Renal cortex interstitium (tissue), 11 donors: ENCODE measurements around the gene SLC9A8. TPM values are rescaled to one million over a fixed set of nuclear protein-coding genes. Genes with fewer than 3 reads are reported as not detected.

Experiments used
- DNase-seq, 11 donors: peaks; one replicate each; pipeline ENCODE4 v3.0.0-alpha.2; 2013; ENCODE audit warnings: low read depth in 9 of 11, low spot score in 4 of 11; ENCODE audit errors: extremely low read depth in 1 of 11
- polyA plus RNA-seq, 3 donors: library from polyadenylated mRNA; unstranded; fragments of 120-200 nt; gene quantifications; one replicate each; pipeline ENCODE4 v1.2.1, GENCODE V29; 2013; ENCODE audit not compliant: insufficient read length in 3 of 3

The SLC9A8 gene
- polyA plus RNA-seq, 3 donors = 8.3 to 12.5 (median 9.4) TPM

DNA sequence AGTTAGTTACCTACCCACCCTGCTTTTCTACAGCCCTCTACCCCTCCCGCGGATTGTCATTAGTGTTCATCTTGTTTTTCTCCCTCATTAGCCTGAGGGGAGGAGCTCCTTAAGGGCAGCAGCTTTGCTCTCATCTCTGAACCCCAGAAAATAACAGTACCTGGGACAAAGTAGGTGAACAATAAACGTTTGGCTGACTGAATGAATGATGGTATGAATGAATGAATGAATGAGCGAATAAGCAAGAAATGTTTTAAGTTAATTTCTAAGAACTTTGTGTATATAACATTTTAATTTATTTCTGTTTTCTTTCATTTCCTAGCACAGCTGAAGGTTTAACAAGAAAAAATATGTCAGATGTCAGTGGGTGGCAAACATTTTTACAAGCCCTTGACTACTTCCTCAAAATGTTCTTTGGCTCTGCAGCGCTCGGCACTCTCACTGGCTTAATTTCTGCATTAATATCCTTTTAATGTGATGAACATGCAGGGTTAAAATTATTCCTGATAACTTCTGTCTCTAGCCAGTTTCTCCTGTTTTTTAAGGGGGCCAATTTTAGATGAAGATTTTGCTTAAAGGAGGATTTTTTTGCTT is 50.1 kb downstream of the SLC9A8 start:
- no peak for DNase-seq

DNA sequence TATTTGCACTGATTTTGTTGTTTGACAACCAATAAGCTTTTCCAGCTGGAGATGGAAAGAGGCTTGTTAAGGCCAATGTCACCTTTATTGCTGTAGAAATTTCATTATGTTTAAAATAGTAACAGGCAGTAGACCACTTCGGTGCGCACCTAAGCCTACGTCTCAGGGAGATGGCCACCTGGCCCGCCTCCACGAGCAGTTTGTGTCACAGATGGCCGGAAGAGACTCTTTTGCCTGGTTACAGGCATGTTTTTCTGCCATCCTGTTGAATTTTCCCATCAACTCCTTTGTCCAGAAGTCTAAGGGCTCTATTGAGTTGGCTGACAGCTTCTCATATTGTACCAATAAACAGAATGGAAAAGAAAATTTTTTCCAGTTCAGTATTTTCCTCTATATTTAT is 51.0 kb downstream of the SLC9A8 start:
- DNase-seq = no peak

GRCh38 chr20:49865559-49865958 is 52.9 kb downstream of the SLC9A8 start:
- no peak for DNase-seq

- DNase-seq = no peak
Measured at GRCh38 chr20:49866051-49866450, 53.4 kb downstream of the SLC9A8 start.

GRCh38 chr20:49867453-49868215 is 55.0 kb downstream of the SLC9A8 start:
- DNase-seq = no peak

DNA sequence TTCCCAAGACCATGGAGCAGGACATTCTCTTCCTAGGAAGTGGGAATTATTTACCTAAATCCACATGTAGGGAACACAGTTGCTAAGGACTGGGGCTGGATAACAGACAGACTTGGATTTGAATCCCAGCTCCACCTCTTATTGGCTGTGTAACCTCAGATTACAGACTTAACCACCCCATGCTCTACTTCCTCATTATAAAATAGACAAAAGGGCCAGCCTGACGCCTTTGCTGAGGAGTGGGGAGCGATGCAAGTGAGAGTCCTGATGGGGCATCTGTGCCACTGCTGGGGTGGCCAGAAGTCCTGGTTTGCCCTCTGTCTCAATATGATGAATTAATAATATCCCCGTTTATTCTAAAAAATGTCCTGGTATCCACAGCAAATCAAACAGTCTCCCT is 55.9 kb downstream of the SLC9A8 start:
- no peak for DNase-seq

DNA sequence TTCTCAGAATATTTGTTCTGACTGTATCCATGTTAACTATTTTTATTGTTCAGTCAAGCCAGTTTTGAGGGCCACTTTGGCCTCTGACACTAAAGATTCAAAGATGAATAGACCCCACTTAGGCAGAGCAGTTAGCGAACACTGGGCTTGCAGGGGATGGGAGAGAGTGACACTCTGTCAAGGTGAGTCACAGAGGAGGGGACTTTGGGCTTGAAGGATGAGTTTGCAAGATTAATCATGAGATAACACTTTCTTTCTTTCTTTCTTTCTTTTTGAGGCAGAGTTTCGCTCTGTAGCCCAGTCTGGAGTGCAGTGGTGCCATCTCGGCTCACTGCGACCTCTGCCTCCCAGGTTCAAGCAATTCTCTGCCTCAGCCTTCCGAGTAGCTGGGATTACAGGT is 56.3 kb downstream of the SLC9A8 start:
- DNase-seq = no peak

DNA sequence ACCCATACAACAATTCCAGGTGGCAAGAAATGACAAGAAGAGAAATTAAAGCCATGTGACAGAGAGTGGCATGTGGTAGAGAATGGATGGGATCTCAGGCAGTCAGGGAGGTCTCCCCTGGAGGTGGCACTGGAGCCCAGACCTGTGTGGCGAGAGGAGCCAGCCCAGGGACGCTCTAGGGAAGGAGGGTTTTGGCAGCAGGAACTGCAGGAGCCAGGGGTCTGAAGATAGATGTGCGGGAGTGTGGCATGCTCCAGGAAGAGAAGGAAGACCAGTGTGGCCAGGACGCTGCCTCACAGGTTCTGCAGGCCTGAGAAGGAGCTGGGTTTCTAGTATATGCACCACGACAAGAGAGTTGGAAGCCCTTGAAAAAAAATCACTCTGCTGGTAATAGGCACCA is 57.6 kb downstream of the SLC9A8 start:
- DNase-seq = no peak

GRCh38 chr20:49871391-49871948 is 58.8 kb downstream of the SLC9A8 start:
- DNase-seq = no peak

GRCh38 chr20:49872056-49872455 is 59.4 kb downstream of the SLC9A8 start:
- no peak for DNase-seq

DNA sequence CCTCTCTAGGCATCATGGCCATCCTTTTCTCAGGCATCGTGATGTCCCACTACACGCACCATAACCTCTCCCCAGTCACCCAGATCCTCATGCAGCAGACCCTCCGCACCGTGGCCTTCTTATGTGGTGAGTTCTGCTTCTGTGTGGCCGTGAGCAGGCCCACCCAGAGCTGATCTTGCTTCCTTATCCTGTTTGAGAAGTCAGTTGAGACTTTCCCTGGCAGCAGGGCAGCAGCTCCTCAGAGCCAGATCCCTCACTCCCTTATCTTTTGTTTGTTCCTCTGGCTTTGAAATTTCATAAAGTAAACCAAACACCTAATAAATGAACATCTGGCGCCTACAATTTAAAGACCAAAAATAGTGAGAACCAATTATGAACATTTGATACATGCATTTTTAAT is 62.1 kb downstream of the SLC9A8 start:
- DNase-seq = no peak

DNA sequence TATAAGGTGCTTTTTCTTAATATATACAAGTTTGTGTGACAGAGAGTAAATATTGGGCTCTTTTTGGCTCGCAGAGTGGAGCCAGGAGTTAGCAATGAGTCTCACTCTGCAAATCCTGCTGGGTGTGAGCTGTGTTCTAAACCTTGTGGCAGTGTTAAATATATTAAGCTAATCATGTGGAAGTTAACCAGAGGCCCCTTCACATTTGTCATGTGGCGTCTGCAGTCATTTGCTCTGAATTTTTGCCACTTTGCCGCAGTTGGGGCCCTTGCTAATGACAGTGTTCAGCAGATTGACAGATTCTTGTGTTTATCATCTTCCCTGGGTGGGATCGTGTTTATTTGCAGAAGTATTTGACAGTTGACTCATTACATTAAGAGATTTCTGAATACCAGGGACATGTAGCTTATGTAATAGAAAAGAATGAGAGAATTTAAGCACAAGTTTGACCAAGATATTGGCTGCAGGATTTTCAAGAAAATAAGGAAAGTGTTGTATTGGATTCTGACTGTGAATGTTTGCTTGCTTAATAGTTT is 64.8 kb downstream of the SLC9A8 start:
- DNase-seq = no peak

DNA sequence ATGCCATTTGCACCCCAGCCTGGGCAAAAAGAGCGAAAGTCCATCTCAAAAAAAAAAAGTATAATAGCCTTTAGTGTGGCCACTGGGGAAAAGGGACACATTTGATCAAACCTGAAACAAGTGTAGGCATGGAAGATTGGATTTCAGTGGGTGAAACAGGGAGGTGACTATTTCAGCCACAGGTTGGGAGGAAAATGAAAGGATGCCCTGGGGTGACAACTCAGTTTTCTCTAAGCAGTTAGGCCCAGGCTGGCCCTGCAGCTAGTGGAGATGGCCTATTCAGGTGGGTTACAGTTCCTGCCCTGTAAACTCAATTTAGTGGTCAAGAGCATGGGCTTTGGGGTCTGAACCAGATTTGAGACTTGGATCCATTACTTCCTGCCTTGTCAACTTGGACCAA is 66.3 kb downstream of the SLC9A8 start:
- DNase-seq = no peak

GRCh38 chr20:49880177-49880576 is 67.5 kb downstream of the SLC9A8 start:
- no peak for DNase-seq

DNA sequence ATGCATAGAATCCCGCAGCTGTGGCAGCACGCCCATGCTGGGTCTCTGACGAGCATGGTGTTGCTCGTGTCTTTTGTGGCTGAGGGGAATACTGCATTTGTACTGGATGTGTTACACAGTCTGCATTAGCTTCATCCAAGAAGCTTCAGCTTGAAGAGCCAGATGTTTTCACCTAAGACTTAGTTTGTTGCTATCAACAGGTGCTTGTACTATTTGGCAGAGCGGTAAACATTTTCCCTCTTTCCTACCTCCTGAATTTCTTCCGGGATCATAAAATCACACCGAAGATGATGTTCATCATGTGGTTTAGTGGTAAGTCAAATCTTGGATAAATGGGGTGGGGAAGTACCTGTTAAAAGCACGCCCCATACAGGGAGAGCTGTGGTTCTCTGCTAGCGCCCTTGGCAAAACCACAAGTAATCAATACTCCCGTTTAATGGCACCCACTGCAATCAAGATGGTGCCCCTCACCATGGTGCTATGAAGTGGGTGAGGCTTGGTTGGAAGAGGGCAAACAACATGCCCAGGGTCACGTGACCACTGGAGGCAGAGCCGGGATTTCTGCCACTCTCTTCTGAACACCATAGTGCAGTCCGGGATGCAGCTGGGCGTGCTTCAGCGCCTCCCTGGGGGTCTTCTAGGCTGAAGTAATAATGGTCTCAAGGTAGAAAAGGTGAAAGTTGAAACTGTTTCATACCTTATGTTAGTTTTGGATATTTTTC is 68.3 kb downstream of the SLC9A8 start:
- DNase-seq = no peak

- DNase-seq = no peak
Measured at GRCh38 chr20:49882171-49882970, 69.7 kb downstream of the SLC9A8 start.

- DNase-seq = no peak
Measured at GRCh38 chr20:49883246-49883802, 70.7 kb downstream of the SLC9A8 start.

DNA sequence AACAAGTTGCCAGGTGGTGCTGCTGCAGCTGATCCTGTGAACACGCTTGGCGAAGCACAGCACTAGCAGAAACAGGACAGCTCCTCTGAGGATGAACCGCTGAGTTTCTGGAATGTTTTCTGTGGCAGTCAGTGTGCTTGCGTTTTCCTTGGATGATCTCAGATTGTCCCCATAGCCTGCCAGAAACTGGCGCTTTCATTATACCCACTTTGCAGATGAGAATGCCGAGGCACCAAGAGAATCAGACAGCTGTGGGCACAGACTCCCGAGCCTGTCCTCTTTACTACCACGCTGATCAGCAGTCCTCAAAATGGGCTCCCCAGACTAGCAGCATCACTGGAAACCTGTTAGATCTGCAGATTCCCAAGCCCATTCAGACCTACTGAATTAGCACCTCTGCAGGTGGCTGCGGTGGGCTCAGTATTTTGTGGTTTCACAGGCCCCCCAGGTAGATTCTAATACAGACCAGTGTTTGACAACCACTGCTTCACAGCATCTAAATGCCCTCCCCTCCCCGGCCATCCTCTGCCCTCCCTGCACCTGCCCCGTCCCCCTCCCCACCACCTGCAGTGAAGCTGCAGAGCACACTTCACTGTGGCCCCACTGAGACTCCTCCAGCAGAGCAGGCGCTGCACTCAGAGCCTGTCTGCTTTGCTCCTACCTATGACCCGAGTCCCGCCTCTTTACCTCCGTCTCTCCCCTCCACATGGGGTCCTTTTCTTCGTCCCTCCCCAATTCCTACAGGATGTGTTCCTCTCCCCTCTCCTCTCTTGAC is 73.1 kb downstream of the SLC9A8 start:
- no peak for DNase-seq
